ENCODE results near the gene KANSL1. TPM values are rescaled to one million over a fixed set of nuclear protein-coding genes. Genes with fewer than 3 reads are reported as not detected.

KANSL1 gene
- total RNA-seq, 1 donor from 2014 or later: 27.9 TPM

DNA sequence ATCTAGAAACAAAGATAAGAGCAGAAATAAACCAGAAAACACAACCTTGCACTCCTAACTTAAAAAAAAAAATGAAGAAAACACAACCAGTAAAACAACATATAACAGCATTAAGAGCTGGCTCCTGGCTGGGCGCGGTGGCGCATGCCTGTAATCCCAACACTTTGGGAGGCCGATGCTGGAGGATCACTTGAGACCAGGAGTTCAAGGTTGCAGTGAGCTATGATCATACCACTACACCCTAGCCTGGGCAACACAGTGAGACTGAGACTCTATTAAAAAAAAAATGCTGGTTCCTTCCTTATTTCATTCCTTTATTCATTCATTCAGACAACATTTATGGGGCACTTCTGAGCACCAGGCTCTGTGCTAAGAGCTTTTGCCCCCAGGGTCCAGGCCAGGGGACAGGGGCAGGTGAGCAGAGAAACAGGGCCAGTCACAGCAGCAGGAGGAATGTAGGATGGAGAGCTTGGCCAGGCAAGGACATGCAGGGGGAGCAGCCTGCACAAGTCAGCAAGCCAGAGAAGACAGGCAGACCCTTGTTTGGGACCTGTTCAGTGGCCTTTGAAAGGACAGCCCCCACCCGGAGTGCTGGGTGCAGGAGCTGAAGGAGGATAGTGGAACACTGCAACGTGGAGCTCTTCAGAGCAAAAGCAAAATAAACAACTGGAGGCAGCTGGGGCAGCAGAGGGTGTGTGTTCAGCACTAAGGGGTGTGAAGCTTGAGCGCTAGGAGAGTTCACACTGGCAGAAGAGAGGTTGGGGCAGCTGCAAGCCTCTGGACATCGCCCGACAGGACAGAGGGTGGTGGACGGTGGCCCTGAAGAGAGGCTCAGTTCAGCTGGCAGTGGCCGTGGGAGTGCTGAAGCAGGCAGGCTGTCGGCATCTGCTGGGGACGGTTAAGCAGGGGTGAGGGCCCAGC lies 191.6 kb downstream of the KANSL1 start:
- intact Hi-C loops (cut with DNase I): loop anchor here (2.0 to 10.0 kb wide), 3 partner anchors 41 to 283 kb away; no protein-coding TSS in a partner anchor
- DNase-seq (ENCODE audit: missing footprints) (no peak), ATAC-seq (peak; percentile 19)

DNA sequence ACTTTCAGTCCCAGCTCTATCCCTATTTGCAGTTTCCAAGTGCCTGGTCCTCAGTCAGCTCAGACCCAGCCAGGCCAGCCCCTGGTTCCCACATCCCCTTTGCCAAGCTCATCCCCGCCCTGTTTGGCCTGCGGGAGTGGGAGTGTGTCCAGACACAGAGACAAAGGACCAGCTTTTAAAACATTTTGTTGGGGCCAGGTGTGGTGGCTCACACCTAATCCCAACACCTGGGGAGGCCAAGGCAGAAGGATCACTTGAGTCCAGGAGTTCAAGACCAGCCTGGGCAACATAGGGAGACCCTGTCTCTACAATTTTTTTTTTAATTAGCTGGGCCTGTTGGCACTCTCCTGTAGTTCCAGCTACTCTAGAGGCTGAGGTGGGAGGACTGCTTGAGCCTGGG lies 192.5 kb downstream of the KANSL1 start:
- ATAC-seq (no peak), DNase-seq (ENCODE audit: missing footprints) (no peak)
- intact Hi-C loops (cut with DNase I): loop anchor here (5.0 to 10.0 kb wide), 2 partner anchors 42 to 284 kb away; no protein-coding TSS in a partner anchor

DNA sequence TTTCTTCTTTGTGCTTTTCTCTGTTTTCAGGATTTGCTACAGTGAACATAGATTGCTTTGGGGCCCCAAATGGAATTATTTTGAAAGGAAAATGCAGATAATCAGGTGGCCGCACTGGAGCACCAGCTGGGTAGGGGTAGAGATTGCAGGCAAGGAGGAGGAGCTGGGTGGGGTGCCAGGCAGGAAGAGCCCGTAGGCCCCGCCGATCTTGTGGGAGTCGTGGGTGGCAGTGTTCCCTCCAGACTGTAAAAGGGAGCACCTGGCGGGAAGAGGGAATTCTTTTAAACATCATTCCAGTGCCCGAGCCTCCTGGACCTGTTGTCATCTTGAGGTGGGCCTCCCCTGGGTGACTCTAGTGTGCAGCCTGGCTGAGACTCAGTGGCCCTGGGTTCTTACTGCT lies 192.9 kb downstream of the KANSL1 start:
- ATAC-seq (no peak), DNase-seq (ENCODE audit: missing footprints) (no peak)
- intact Hi-C loops (cut with DNase I): loop anchor here (5.0 to 10.0 kb wide), 2 partner anchors 42 to 285 kb away; no protein-coding TSS in a partner anchor

- ATAC-seq (no peak), DNase-seq (ENCODE audit: missing footprints) (no peak)
- intact Hi-C loops (cut with DNase I): loop anchor here (5.0 to 10.0 kb wide), 2 partner anchors 42 to 285 kb away; no protein-coding TSS in a partner anchor
These were observed 193.3 kb downstream of the KANSL1 start for GRCh38 chr17:45999900-46000290.

DNA sequence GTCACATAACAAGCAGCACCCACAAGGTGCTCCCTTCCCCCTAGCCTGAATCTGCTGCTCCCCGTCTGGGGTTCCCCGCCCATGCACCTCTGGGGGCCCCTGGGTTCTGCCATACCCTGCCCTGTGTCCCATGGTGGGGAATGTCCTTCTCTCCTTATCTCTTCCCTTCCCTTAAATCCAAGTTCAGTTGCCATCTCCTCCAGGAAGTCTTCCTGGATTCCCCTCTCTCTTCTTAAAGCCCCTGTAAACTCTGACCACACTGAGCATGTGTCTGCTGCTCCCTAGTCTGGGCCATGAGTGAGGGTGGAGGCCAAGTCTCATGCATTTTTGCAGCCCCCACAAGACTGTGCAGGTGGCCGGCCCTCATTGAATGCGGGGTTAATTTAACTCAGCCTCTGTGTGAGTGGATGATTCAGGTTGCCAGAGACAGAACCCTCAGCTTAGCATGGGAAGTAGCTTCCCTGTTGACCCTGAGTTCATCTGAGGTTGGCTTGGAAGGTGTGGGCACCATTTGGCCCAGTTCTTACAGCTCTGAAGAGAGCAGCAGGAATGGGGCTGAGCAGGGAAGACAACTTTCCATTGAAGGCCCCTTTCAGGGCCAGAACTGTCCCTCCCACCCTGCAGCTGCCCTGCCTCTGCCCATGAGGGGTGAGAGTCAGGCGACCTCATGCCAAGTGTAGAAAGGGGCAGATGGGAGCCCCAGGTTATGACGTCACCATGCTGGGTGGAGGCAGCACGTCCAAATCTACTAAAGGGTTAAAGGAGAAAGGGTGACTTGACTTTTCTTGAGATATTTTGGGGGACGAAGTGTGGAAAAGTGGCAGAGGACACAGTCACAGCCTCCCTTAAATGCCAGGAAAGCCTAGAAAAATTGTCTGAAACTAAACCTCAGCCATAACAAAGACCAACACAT lies 194.0 kb downstream of the KANSL1 start, which contains the start of gene STH:
Gene STH (plus strand): TSS at position 264 of the 913 bp plus-strand sequence. CDS start 30 bp downstream, at position 294.
- intact Hi-C loops (cut with DNase I): no loop called here
- ATAC-seq (no peak), DNase-seq (ENCODE audit: missing footprints) (no peak)

DNA sequence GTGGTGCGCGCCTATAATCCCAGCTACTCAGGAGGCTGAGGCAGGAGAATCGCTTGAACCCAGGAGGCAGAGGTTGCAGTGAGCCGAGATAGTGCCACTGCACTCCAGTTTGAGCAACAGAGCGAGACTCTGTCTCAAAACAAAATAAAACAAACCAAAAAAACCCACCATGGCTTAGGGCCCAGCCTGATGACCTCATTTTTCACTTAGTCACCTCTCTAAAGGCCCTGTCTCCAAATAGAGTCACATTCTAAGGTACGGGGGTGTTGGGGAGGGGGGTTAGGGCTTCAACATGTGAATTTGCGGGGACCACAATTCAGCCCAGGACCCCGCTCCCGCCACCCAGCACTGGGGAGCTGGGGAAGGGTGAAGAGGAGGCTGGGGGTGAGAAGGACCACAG lies 195.6 kb downstream of the KANSL1 start:
- no peak for DNase-seq (ENCODE audit: missing footprints)
- ATAC-seq: no peak
- intact Hi-C loops (cut with DNase I): no loop called here

- no peak for ATAC-seq
- no peak for DNase-seq (ENCODE audit: missing footprints)
- intact Hi-C loops (cut with DNase I): no loop called here
These were observed 196.1 kb downstream of the KANSL1 start for GRCh38 chr17:45997166-45997565.

DNA sequence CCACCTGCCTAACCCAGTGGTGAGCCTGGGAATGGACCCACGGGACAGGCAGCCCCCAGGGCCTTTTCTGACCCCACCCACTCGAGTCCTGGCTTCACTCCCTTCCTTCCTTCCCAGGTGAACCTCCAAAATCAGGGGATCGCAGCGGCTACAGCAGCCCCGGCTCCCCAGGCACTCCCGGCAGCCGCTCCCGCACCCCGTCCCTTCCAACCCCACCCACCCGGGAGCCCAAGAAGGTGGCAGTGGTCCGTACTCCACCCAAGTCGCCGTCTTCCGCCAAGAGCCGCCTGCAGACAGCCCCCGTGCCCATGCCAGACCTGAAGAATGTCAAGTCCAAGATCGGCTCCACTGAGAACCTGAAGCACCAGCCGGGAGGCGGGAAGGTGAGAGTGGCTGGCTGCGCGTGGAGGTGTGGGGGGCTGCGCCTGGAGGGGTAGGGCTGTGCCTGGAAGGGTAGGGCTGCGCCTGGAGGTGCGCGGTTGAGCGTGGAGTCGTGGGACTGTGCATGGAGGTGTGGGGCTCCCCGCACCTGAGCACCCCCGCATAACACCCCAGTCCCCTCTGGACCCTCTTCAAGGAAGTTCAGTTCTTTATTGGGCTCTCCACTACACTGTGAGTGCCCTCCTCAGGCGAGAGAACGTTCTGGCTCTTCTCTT lies 196.8 kb downstream of the KANSL1 start:
- no peak for ATAC-seq
- intact Hi-C loops (cut with DNase I): no loop called here
- no peak for DNase-seq (ENCODE audit: missing footprints)

DNA sequence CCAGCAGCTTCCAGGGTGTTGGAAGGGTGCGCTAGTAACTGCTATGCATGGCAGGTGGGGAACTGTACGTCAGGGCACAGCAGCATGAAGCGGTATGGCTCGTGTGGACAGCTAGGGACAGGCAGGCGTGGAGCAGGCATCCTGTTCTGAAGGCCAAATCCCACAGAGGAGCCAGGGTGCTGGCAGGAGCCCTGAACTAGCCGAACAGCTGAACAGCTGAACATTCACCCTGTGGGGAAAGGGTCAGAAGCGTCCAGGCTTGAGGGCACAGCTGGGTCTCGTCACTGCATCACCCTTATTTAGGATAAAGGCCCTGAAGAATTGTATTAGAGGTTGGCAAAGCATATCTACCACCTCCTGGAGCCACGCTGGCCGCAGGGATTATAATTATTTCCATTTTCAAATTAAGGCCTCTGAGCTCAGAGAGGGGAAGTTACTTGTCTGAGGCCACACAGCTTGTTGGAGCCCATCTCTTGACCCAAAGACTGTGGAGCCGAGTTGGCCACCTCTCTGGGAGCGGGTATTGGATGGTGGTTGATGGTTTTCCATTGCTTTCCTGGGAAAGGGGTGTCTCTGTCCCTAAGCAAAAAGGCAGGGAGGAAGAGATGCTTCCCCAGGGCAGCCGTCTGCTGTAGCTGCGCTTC lies 197.5 kb downstream of the KANSL1 start:
- ATAC-seq (no peak), DNase-seq (ENCODE audit: missing footprints) (no peak)
- intact Hi-C loops (cut with DNase I): no loop called here

DNA sequence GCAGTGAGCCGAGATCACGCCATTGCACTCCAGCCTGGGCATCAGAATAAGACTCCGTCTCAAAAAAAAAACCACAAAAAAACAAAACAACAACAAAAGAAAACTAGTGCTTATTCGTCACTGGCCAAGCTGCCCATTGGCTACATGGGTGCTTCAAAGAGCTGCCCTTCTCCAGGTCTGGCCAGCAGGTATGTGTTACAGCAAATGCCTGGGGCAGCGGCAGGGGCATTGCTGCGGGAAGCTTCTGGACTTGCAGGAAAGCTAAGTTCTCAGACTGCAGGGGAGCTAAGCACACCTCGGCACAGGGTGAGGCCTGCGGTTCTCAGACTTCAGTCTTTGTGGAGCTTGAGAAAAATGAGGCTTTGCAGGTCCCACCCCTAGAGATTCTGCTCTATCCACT lies 198.2 kb downstream of the KANSL1 start:
- ATAC-seq: no peak
- intact Hi-C loops (cut with DNase I): no loop called here
- no peak for DNase-seq (ENCODE audit: missing footprints)

DNA sequence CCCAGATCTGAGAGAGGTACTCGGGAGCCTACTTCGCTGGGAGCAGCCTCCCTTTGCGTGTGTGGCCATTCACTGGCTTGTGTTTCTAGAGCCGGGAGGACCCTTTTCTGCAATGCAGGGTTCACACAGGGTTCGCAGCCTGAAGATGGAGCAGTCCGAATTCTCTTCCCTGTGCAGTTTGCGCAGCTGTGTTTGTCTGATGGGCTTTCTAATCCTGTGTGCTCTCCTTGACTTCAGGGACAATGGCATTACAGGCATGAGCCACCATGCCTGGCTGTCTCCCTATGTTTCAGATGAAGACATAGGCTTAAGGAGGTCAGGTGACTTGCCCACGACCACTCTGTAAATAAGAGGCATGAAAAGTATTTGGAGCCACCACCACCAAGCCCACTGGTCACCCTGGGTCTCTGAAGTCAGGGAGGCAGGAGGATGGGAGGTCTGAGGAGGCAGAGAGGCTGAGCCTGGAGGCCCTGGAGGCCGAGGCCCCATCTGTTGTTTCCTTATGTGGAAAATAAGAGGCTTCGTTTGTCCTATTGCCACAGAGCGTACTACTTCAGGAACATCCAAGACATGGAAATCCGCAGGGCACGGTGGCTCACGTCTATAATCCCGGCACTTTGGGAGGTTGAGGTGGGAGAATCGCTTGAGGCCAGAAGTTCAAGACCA lies 199.1 kb downstream of the KANSL1 start:
- intact Hi-C loops (cut with DNase I): no loop called here
- DNase-seq (ENCODE audit: missing footprints): no peak
- no peak for ATAC-seq

DNA sequence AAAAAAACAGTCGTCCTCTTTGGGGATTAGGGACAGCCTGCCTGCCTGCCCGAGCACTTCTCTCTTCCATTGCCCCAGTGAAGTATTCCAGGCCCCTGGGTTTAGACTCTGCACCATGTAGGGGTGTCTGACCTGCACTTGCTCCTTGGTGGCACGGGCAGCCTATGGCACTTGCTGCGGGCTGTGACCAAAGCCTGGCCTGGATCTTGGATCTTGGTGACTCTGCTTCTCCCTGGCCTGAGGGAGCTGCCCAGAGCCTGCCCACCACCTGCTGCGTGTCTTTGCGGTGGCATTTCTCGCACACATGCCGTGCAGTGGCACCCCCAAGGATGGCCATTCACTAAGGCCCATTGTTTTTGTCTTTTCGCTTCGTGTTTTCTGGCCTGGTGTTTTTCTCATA lies 200.3 kb downstream of the KANSL1 start:
- intact Hi-C loops (cut with DNase I): no loop called here
- DNase-seq (ENCODE audit: missing footprints) (no peak), ATAC-seq (no peak)

DNA sequence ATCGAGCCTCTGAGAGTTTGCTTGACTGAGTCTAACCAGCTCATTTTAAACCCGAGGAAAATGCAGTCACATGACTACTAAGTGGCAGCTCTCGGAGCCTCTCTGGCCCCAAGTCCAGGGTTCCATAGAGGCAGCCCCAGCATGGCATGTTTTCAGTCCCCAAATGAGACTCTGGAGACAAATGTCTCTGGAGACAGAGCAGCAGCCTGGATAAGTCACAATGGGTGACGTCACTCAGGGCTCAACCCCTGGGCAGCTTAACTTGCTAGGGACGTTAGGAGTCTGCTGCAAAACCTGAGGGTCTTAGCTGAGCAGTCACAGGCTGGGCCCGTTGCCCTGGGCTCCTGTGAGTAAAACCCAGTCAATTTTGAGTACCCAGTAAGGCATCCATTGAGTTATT lies 201.1 kb downstream of the KANSL1 start:
- intact Hi-C loops (cut with DNase I): no loop called here
- no peak for ATAC-seq

DNA sequence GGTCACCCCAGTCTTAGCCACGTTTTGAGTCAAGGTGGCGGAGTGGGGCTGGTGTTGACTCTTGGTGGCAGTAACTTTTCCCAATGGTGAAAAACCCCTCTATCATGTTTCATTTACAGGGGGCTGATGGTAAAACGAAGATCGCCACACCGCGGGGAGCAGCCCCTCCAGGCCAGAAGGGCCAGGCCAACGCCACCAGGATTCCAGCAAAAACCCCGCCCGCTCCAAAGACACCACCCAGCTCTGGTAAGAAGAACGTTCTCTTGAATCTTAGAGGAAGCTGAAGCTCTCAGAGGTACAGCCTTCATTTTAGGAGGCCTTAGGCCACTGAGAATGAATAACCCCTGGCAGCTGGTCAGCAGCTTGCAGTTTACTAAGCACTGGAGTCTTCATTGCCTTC lies 201.9 kb downstream of the KANSL1 start:
- DNase-seq (ENCODE audit: missing footprints): no peak
- no peak for ATAC-seq
- intact Hi-C loops (cut with DNase I): no loop called here

More for the DNA sequence above, 201.1 kb downstream of the KANSL1 start:
- no peak for DNase-seq (ENCODE audit: missing footprints)

DNA sequence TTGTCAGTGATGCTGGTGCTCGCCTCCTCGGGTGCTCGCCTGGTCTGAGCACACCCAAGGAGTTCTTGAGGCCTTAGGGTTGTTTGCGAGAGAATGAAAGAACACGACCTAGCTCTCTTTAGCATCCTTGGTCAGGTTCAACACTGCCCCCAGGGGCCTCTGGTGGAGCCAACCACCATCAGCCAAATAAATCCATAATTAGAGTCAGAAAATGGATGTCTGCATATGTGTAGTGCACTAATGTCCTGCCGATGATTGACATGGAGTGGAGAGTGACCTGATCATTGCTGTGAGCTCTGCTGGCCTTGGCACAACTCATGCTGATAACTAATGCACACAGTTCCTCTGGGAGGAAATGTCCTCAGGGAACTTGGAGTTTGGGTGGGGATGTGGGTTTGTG lies 202.3 kb downstream of the KANSL1 start:
- intact Hi-C loops (cut with DNase I): no loop called here
- ATAC-seq (no peak), DNase-seq (ENCODE audit: missing footprints) (no peak)

DNA sequence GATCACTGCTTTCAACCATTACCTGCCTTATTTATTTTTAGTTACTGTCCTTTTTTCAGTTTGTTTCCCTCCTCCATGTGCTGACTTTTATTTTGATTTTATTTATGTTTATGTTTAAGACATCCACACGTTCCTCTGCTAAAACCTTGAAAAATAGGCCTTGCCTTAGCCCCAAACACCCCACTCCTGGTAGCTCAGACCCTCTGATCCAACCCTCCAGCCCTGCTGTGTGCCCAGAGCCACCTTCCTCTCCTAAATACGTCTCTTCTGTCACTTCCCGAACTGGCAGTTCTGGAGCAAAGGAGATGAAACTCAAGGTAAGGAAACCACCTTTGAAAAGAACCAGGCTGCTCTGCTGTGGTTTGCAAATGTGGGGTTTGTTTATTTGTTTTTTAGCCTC lies 203.5 kb downstream of the KANSL1 start:
- intact Hi-C loops (cut with DNase I): no loop called here
- ATAC-seq: no peak
- DNase-seq (ENCODE audit: missing footprints): no peak

DNA sequence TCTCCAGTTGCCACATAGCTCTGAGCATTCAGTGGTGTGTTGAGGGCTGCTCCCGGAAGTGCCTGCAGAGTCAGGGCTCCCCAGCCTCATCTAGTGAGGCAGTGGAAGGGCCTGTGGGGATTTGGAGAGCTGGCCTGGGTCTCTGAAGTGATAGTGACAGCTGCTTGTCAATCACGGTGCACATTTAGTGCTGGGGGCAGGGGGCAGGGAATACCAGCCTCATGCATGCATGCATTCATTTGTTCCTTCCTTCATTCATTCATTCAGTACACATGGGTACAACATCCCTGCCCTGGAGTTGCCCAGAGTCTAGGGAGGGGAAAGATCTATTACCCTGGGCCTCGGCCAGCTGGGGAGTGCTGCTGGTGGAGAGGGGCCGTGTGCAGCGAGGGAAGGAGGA lies 205.5 kb downstream of the KANSL1 start:
- intact Hi-C loops (cut with DNase I): no loop called here
- DNase-seq (ENCODE audit: missing footprints): no peak
- no peak for ATAC-seq

GRCh38 chr17:45986056-45986455 lies 207.2 kb downstream of the KANSL1 start:
- intact Hi-C loops (cut with DNase I): no loop called here
- ATAC-seq: no peak

More at GRCh38 chr17:45986056-45986455, 207.2 kb downstream of the KANSL1 start:
- DNase-seq (ENCODE audit: missing footprints): no peak
